Karpas-422 (cell line): ENCODE results near the gene ACR. TPM values are rescaled to one million over a fixed set of nuclear protein-coding genes. Genes with fewer than 3 reads are reported as not detected.
A peak's percentile ranks its signal among the peaks of the same experiment; 100 is the strongest.

Experiments
- DNase-seq: peaks from one replicate; pipeline ENCODE4 v3.0.0-alpha.2; 2015
- H2AFZ ChIP-seq: fragments of 200-600 bp; sonication (generic); 2 replicates; pipeline ENCODE4 v1.6.1; 2014; ENCODE audit warnings: antibody characterized with exemption, low read length, mixed read lengths
- H3K27ac ChIP-seq: fragments of 200-600 bp; sonication (generic); 2 replicates; pipeline ENCODE4 v1.5.1; 2014; ENCODE audit warnings: mild to moderate bottlenecking, low read length, moderate library complexity
- H3K27me3 ChIP-seq: fragments of 200-600 bp; sonication (generic); 2 replicates; pipeline ENCODE4 v1.6.1; 2014; ENCODE audit warnings: low read length, mixed read lengths
- H3K36me3 ChIP-seq: fragments of 200-600 bp; sonication (generic); 2 replicates; pipeline ENCODE4 v1.6.1; 2014; ENCODE audit warnings: low read length, mixed read lengths; ENCODE audit not compliant: insufficient read depth
- H3K4me1 ChIP-seq: fragments of 200-600 bp; sonication (generic); 2 replicates; pipeline ENCODE4 v1.6.1; 2014; ENCODE audit warnings: mild to moderate bottlenecking, low read length, mixed read lengths
- H3K4me2 ChIP-seq: fragments of 200-600 bp; sonication (generic); 2 replicates; pipeline ENCODE4 v1.6.1; 2014; ENCODE audit warnings: low read length, low read depth, mild to moderate bottlenecking; ENCODE audit not compliant: poor library complexity, severe bottlenecking
- H3K4me3 ChIP-seq: fragments of 200-600 bp; sonication (generic); 2 replicates; pipeline ENCODE4 v1.5.1; 2014; ENCODE audit warnings: mild to moderate bottlenecking, antibody characterized with exemption, low read length, mixed read lengths
- H3K79me2 ChIP-seq: fragments of 200-600 bp; sonication (generic); 2 replicates; pipeline ENCODE4 v1.6.1; 2014; ENCODE audit warnings: mild to moderate bottlenecking, low read length, mixed read lengths
- H3K9ac ChIP-seq: fragments of 200-600 bp; sonication (generic); 2 replicates; pipeline ENCODE4 v1.6.0; 2014; ENCODE audit warnings: low read length
- H3K9me2 ChIP-seq: fragments of 200-600 bp; sonication (generic), shearing (Covaris generic); replicated peaks from 2 replicates; pipeline ENCODE4 v1.6.0; 2014; ENCODE audit warnings: mild to moderate bottlenecking, low read length, moderate library complexity; ENCODE audit not compliant: insufficient read depth
- H3K9me3 ChIP-seq: fragments of 300-700, 200-600 bp; sonication (generic); 2 replicates; pipeline ENCODE4 v1.6.1; 2014; ENCODE audit warnings: low read length, mixed read lengths
- H4K20me1 ChIP-seq: fragments of 200-600 bp; sonication (generic); 2 replicates; pipeline ENCODE4 v1.6.1; 2014; ENCODE audit warnings: mild to moderate bottlenecking, antibody characterized with exemption, low read length, low read depth; ENCODE audit not compliant: insufficient read depth
- total RNA-seq: library from RNA; depleted of rRNA; stranded (reverse); fragments of >200 nt; shearing (Covaris generic); gene quantifications from 2 replicates; pipeline ENCODE4 v1.2.3, GENCODE V29; 2014; ENCODE audit warnings: low replicate concordance

The ACR gene
- total RNA-seq, 1 experiment from 2014 or later, result not detected

GRCh38 chr22:50718352-50718709, 19.7 kb upstream of the ACR start:
- Histone ChIP-seq H3K9me3 (no peaks in the 10 kb centered on the region), H3K4me3 (no peak overlapping the region), H3K9me2 (no peaks in the 10 kb centered on the region), H3K79me2 (no peaks in the 10 kb centered on the region), H3K27me3 (no peaks in the 10 kb centered on the region), H4K20me1 (no peaks in the 10 kb centered on the region), H3K36me3 (no peaks in the 10 kb centered on the region), H3K4me1 (no peaks in the 10 kb centered on the region), H3K27ac (no peak overlapping the region), H3K9ac (no peak overlapping the region), H2AFZ (no peak overlapping the region), H3K4me2 (no peak overlapping the region)
- DNase-seq, result no peak

- Histone ChIP-seq H3K4me2 (no peak overlapping the region), H3K9me2 (no peaks in the 10 kb centered on the region), H3K79me2 (no peaks in the 10 kb centered on the region), H3K9me3 (no peaks in the 10 kb centered on the region), H3K27me3 (no peaks in the 10 kb centered on the region), H3K27ac (no peak overlapping the region), H3K36me3 (no peaks in the 10 kb centered on the region), H3K4me1 (peaks cover 8% of the 10 kb centered on the region), H3K9ac (no peak overlapping the region), H3K4me3 (no peak overlapping the region), H2AFZ (no peak overlapping the region), H4K20me1 (no peaks in the 10 kb centered on the region)
- no peak for DNase-seq
These were observed 18.1 kb upstream of the ACR start for GRCh38 chr22:50719814-50720300.

GRCh38 chr22:50720301-50721256, 17.4 kb upstream of the ACR start:
- no peaks in the 10 kb centered on the region for H4K20me1 ChIP-seq
- H3K36me3 ChIP-seq, result no peaks in the 10 kb centered on the region
- no peak overlapping the region for H3K4me3 ChIP-seq
- no peak overlapping the region for H3K27ac ChIP-seq
- no peak overlapping the region for H2AFZ ChIP-seq
- no peaks in the 10 kb centered on the region for H3K9me2 ChIP-seq
- peaks cover 8% of the 10 kb centered on the region for H3K4me1 ChIP-seq
- no peaks in the 10 kb centered on the region for H3K9me3 ChIP-seq
- H3K4me2 ChIP-seq, result no peak overlapping the region
- no peak for DNase-seq
- no peaks in the 10 kb centered on the region for H3K79me2 ChIP-seq
- H3K9ac ChIP-seq, result no peak overlapping the region
- no peaks in the 10 kb centered on the region for H3K27me3 ChIP-seq

- Histone ChIP-seq H3K27me3 (no peaks in the 10 kb centered on the region), H3K4me3 (no peak overlapping the region), H2AFZ (no peak overlapping the region), H3K4me1 (peaks cover 8% of the 10 kb centered on the region), H3K79me2 (no peaks in the 10 kb centered on the region), H3K36me3 (no peaks in the 10 kb centered on the region), H4K20me1 (no peaks in the 10 kb centered on the region), H3K9me2 (no peaks in the 10 kb centered on the region), H3K4me2 (no peak overlapping the region), H3K9ac (no peak overlapping the region), H3K27ac (no peak overlapping the region), H3K9me3 (no peaks in the 10 kb centered on the region)
- DNase-seq, result no peak
These were observed 16.7 kb upstream of the ACR start for GRCh38 chr22:50721257-50721844.

- Histone ChIP-seq H3K4me3 (no peak overlapping the region), H3K4me2 (no peak overlapping the region), H3K9ac (no peak overlapping the region), H3K9me2 (no peaks in the 10 kb centered on the region), H3K4me1 (peaks cover 11% of the 10 kb centered on the region), H3K79me2 (no peaks in the 10 kb centered on the region), H3K27me3 (no peaks in the 10 kb centered on the region), H4K20me1 (no peaks in the 10 kb centered on the region), H3K27ac (no peak overlapping the region), H3K9me3 (no peaks in the 10 kb centered on the region), H2AFZ (no peak overlapping the region), H3K36me3 (no peaks in the 10 kb centered on the region)
- no peak for DNase-seq
These were observed 15.8 kb upstream of the ACR start for GRCh38 chr22:50722048-50722701.

- no peak for DNase-seq
- no peak overlapping the region for H3K4me2 ChIP-seq
These were observed 15.1 kb upstream of the ACR start for GRCh38 chr22:50722716-50723428.

GRCh38 chr22:50723991-50724390, 14.0 kb upstream of the ACR start:
- Histone ChIP-seq H3K4me1 (peaks cover 11% of the 10 kb centered on the region), H3K79me2 (no peaks in the 10 kb centered on the region), H3K4me2 (peak overlapping the region; percentile 9), H3K27ac (no peak overlapping the region), H3K4me3 (no peak overlapping the region), H3K9me3 (no peaks in the 10 kb centered on the region), H2AFZ (no peak overlapping the region), H4K20me1 (no peaks in the 10 kb centered on the region), H3K27me3 (no peaks in the 10 kb centered on the region), H3K9me2 (no peaks in the 10 kb centered on the region), H3K36me3 (no peaks in the 10 kb centered on the region), H3K9ac (no peak overlapping the region)
- peak; percentile 64 for DNase-seq

More at GRCh38 chr22:50722716-50723428, 15.1 kb upstream of the ACR start:
- Histone ChIP-seq H2AFZ (no peak overlapping the region), H3K79me2 (no peaks in the 10 kb centered on the region), H3K36me3 (no peaks in the 10 kb centered on the region), H4K20me1 (no peaks in the 10 kb centered on the region), H3K9me3 (no peaks in the 10 kb centered on the region), H3K9me2 (no peaks in the 10 kb centered on the region), H3K4me1 (peaks cover 11% of the 10 kb centered on the region), H3K9ac (no peak overlapping the region), H3K4me3 (no peak overlapping the region), H3K27me3 (no peaks in the 10 kb centered on the region), H3K27ac (no peak overlapping the region)
